ENCODE results near the gene DLGAP1. TPM values are rescaled to one million over a fixed set of nuclear protein-coding genes. Genes with fewer than 3 reads are reported as not detected.

Gene DLGAP1
- total and polyA plus RNA-seq, 2 donors: 0.24 to 0.41 TPM

GRCh38 chr18:4245456-4245855, 209.7 kb downstream of the DLGAP1 start:
- no peak for DNase-seq (ENCODE audit: low read depth in 6 of 9, low spot score in 9 of 9)
- Histone ChIP-seq H3K27ac (ENCODE audit: low read depth in 1 of 2, low read length in 1 of 2) (no peak overlapping the region), H3K36me3 (ENCODE audit: control insufficient read depth in 2 of 2, insufficient read depth in 2 of 2, low read length in 1 of 2) (no peaks in the 10 kb centered on the region), H3K27me3 (ENCODE audit: control insufficient read depth in 2 of 2, insufficient read depth in 1 of 2, low read length in 1 of 2) (no peaks in the 10 kb centered on the region), H3K9me3 (ENCODE audit: control insufficient read depth in 2 of 2, insufficient read depth in 1 of 2, low read length in 1 of 2) (no peaks in the 10 kb centered on the region), H3K4me1 (ENCODE audit: control insufficient read depth in 2 of 2, insufficient read depth in 2 of 2, low read length in 2 of 2) (no peaks in the 10 kb centered on the region), H3K4me3 (ENCODE audit: low read length in 2 of 2) (no peak overlapping the region)
- 89% methylated on average over 3 of the region's 3 CpGs for WGBS

- H3K4me1 ChIP-seq (ENCODE audit: control insufficient read depth in 2 of 2, insufficient read depth in 2 of 2, low read length in 2 of 2): no peaks in the 10 kb centered on the region
- WGBS: 91% methylated on average over 5 of the region's 5 CpGs
Observed at GRCh38 chr18:4242431-4243161, 212.5 kb downstream of the DLGAP1 start.

GRCh38 chr18:4241090-4241617, 214.0 kb downstream of the DLGAP1 start:
- H3K27me3 ChIP-seq (ENCODE audit: control insufficient read depth in 2 of 2, insufficient read depth in 1 of 2, low read length in 1 of 2): no peaks in the 10 kb centered on the region
- DNase-seq (ENCODE audit: low read depth in 6 of 9, low spot score in 9 of 9): no peak
- H3K36me3 ChIP-seq (ENCODE audit: control insufficient read depth in 2 of 2, insufficient read depth in 2 of 2, low read length in 1 of 2): no peaks in the 10 kb centered on the region
- 76% methylated on average over 6 of the region's 6 CpGs for WGBS
- H3K4me1 ChIP-seq (ENCODE audit: control insufficient read depth in 2 of 2, insufficient read depth in 2 of 2, low read length in 2 of 2): no peaks in the 10 kb centered on the region
- no peak overlapping the region for H3K4me3 ChIP-seq (ENCODE audit: low read length in 2 of 2)
- H3K9me3 ChIP-seq (ENCODE audit: control insufficient read depth in 2 of 2, insufficient read depth in 1 of 2, low read length in 1 of 2): no peaks in the 10 kb centered on the region
- no peak overlapping the region for H3K27ac ChIP-seq (ENCODE audit: low read depth in 1 of 2, low read length in 1 of 2)

More at GRCh38 chr18:4242431-4243161, 212.5 kb downstream of the DLGAP1 start:
- no peak for DNase-seq (ENCODE audit: low read depth in 6 of 9, low spot score in 9 of 9)
- no peaks in the 10 kb centered on the region for H3K36me3 ChIP-seq (ENCODE audit: control insufficient read depth in 2 of 2, insufficient read depth in 2 of 2, low read length in 1 of 2)
- no peak overlapping the region for H3K27ac ChIP-seq (ENCODE audit: low read depth in 1 of 2, low read length in 1 of 2)
- H3K4me3 ChIP-seq (ENCODE audit: low read length in 2 of 2): no peak overlapping the region
- no peaks in the 10 kb centered on the region for H3K27me3 ChIP-seq (ENCODE audit: control insufficient read depth in 2 of 2, insufficient read depth in 1 of 2, low read length in 1 of 2)
- H3K9me3 ChIP-seq (ENCODE audit: control insufficient read depth in 2 of 2, insufficient read depth in 1 of 2, low read length in 1 of 2): no peaks in the 10 kb centered on the region

- no peaks in the 10 kb centered on the region for H3K27me3 ChIP-seq (ENCODE audit: control insufficient read depth in 2 of 2, insufficient read depth in 1 of 2, low read length in 1 of 2)
Observed at GRCh38 chr18:4238966-4239365, 216.1 kb downstream of the DLGAP1 start.

GRCh38 chr18:4237664-4238041, 217.5 kb downstream of the DLGAP1 start:
- Histone ChIP-seq H3K9me3 (ENCODE audit: control insufficient read depth in 2 of 2, insufficient read depth in 1 of 2, low read length in 1 of 2) (no peaks in the 10 kb centered on the region), H3K4me1 (ENCODE audit: control insufficient read depth in 2 of 2, insufficient read depth in 2 of 2, low read length in 2 of 2) (no peaks in the 10 kb centered on the region), H3K27ac (ENCODE audit: low read depth in 1 of 2, low read length in 1 of 2) (no peak overlapping the region), H3K36me3 (ENCODE audit: control insufficient read depth in 2 of 2, insufficient read depth in 2 of 2, low read length in 1 of 2) (no peaks in the 10 kb centered on the region), H3K27me3 (ENCODE audit: control insufficient read depth in 2 of 2, insufficient read depth in 1 of 2, low read length in 1 of 2) (no peaks in the 10 kb centered on the region), H3K4me3 (ENCODE audit: low read length in 2 of 2) (no peak overlapping the region)
- DNase-seq (ENCODE audit: low read depth in 6 of 9, low spot score in 9 of 9): no peak
- 94% methylated on average over 2 of the region's 2 CpGs for WGBS

More at GRCh38 chr18:4238966-4239365, 216.1 kb downstream of the DLGAP1 start:
- H3K36me3 ChIP-seq (ENCODE audit: control insufficient read depth in 2 of 2, insufficient read depth in 2 of 2, low read length in 1 of 2): no peaks in the 10 kb centered on the region
- H3K9me3 ChIP-seq (ENCODE audit: control insufficient read depth in 2 of 2, insufficient read depth in 1 of 2, low read length in 1 of 2): no peaks in the 10 kb centered on the region
- 79% methylated on average over 1 of the region's 1 CpG for WGBS
- H3K4me3 ChIP-seq (ENCODE audit: low read length in 2 of 2): no peak overlapping the region
- no peaks in the 10 kb centered on the region for H3K4me1 ChIP-seq (ENCODE audit: control insufficient read depth in 2 of 2, insufficient read depth in 2 of 2, low read length in 2 of 2)
- no peak for DNase-seq (ENCODE audit: low read depth in 6 of 9, low spot score in 9 of 9)
- no peak overlapping the region for H3K27ac ChIP-seq (ENCODE audit: low read depth in 1 of 2, low read length in 1 of 2)

- Histone ChIP-seq H3K36me3 (ENCODE audit: control insufficient read depth in 2 of 2, insufficient read depth in 2 of 2, low read length in 1 of 2) (no peaks in the 10 kb centered on the region), H3K4me3 (ENCODE audit: low read length in 2 of 2) (no peak overlapping the region), H3K9me3 (ENCODE audit: control insufficient read depth in 2 of 2, insufficient read depth in 1 of 2, low read length in 1 of 2) (no peaks in the 10 kb centered on the region), H3K4me1 (ENCODE audit: control insufficient read depth in 2 of 2, insufficient read depth in 2 of 2, low read length in 2 of 2) (no peaks in the 10 kb centered on the region), H3K27me3 (ENCODE audit: control insufficient read depth in 2 of 2, insufficient read depth in 1 of 2, low read length in 1 of 2) (no peaks in the 10 kb centered on the region), H3K27ac (ENCODE audit: low read depth in 1 of 2, low read length in 1 of 2) (no peak overlapping the region)
- WGBS: 70% methylated on average over 11 of the region's 11 CpGs
- no peak for DNase-seq (ENCODE audit: low read depth in 6 of 9, low spot score in 9 of 9)
Observed at GRCh38 chr18:4236940-4237663, 218.0 kb downstream of the DLGAP1 start.

- Histone ChIP-seq H3K27ac (ENCODE audit: low read depth in 1 of 2, low read length in 1 of 2) (no peak overlapping the region), H3K4me1 (ENCODE audit: control insufficient read depth in 2 of 2, insufficient read depth in 2 of 2, low read length in 2 of 2) (no peaks in the 10 kb centered on the region), H3K27me3 (ENCODE audit: control insufficient read depth in 2 of 2, insufficient read depth in 1 of 2, low read length in 1 of 2) (no peaks in the 10 kb centered on the region), H3K9me3 (ENCODE audit: control insufficient read depth in 2 of 2, insufficient read depth in 1 of 2, low read length in 1 of 2) (no peaks in the 10 kb centered on the region), H3K4me3 (ENCODE audit: low read length in 2 of 2) (no peak overlapping the region), H3K36me3 (ENCODE audit: control insufficient read depth in 2 of 2, insufficient read depth in 2 of 2, low read length in 1 of 2) (no peaks in the 10 kb centered on the region)
- 41% methylated on average over 3 of the region's 3 CpGs for WGBS
- DNase-seq (ENCODE audit: low read depth in 6 of 9, low spot score in 9 of 9): no peak
Observed at GRCh38 chr18:4233468-4233867, 221.6 kb downstream of the DLGAP1 start.

GRCh38 chr18:4232656-4233055, 222.5 kb downstream of the DLGAP1 start:
- Histone ChIP-seq H3K27me3 (ENCODE audit: control insufficient read depth in 2 of 2, insufficient read depth in 1 of 2, low read length in 1 of 2) (no peaks in the 10 kb centered on the region), H3K36me3 (ENCODE audit: control insufficient read depth in 2 of 2, insufficient read depth in 2 of 2, low read length in 1 of 2) (no peaks in the 10 kb centered on the region), H3K4me1 (ENCODE audit: control insufficient read depth in 2 of 2, insufficient read depth in 2 of 2, low read length in 2 of 2) (no peaks in the 10 kb centered on the region), H3K4me3 (ENCODE audit: low read length in 2 of 2) (no peak overlapping the region), H3K9me3 (ENCODE audit: control insufficient read depth in 2 of 2, insufficient read depth in 1 of 2, low read length in 1 of 2) (no peaks in the 10 kb centered on the region), H3K27ac (ENCODE audit: low read depth in 1 of 2, low read length in 1 of 2) (no peak overlapping the region)
- 17% methylated on average over 2 of the region's 2 CpGs for WGBS
- DNase-seq (ENCODE audit: low read depth in 6 of 9, low spot score in 9 of 9): no peak

- Histone ChIP-seq H3K9me3 (ENCODE audit: control insufficient read depth in 2 of 2, insufficient read depth in 1 of 2, low read length in 1 of 2) (no peaks in the 10 kb centered on the region), H3K27ac (ENCODE audit: low read depth in 1 of 2, low read length in 1 of 2) (no peak overlapping the region), H3K27me3 (ENCODE audit: control insufficient read depth in 2 of 2, insufficient read depth in 1 of 2, low read length in 1 of 2) (no peaks in the 10 kb centered on the region), H3K4me3 (ENCODE audit: low read length in 2 of 2) (no peak overlapping the region), H3K4me1 (ENCODE audit: control insufficient read depth in 2 of 2, insufficient read depth in 2 of 2, low read length in 2 of 2) (no peaks in the 10 kb centered on the region), H3K36me3 (ENCODE audit: control insufficient read depth in 2 of 2, insufficient read depth in 2 of 2, low read length in 1 of 2) (no peaks in the 10 kb centered on the region)
- DNase-seq (ENCODE audit: low read depth in 6 of 9, low spot score in 9 of 9): no peak
Observed at GRCh38 chr18:4231260-4231659, 223.8 kb downstream of the DLGAP1 start.

Data from thymus (tissue), 11 donors.